Hematopoietic multipotent progenitor cell (in vitro differentiated cells): Measurements from ENCODE around the gene TOGARAM2. TPM values are rescaled to one million over a fixed set of nuclear protein-coding genes. Genes with fewer than 3 reads are reported as not detected.
A peak's percentile ranks its signal among the peaks of the same experiment; 100 is the strongest.

Source experiments
- DNase-seq, 3 donors: peaks; one replicate each; pipeline ENCODE4 v3.0.0-alpha.2; 2011 to 2015; ENCODE audit warnings: low read depth in 2 of 3, low spot score in 2 of 3
- total RNA-seq: library from RNA; depleted of rRNA; stranded (reverse); fragments of >200 nt; gene quantifications from one replicate; pipeline ENCODE4 v1.2.3, GENCODE V29; 2012

Gene TOGARAM2
- total RNA-seq, 1 donor = 3.5 TPM

DNA sequence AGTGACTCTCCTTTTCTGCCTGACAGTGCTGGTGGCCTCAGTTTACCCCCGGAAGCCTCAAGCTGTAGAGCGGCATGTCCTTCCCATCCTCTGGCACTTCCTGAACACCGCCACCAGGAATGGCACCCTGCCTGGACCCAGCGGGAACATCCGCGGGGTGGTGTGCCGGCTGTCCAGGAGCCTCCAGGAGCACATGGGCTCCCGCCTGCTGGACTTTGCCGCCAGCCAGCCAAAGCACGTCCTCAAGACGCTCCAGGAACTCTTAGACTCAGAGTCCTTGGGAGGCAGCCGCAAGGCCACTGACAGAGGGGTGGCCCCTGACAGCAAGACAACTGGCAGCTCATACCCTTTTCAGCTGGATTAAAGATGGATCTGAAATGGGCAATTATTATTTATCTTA, 70.6 kb downstream of the TOGARAM2 start:
- DNase-seq = no peak

DNA sequence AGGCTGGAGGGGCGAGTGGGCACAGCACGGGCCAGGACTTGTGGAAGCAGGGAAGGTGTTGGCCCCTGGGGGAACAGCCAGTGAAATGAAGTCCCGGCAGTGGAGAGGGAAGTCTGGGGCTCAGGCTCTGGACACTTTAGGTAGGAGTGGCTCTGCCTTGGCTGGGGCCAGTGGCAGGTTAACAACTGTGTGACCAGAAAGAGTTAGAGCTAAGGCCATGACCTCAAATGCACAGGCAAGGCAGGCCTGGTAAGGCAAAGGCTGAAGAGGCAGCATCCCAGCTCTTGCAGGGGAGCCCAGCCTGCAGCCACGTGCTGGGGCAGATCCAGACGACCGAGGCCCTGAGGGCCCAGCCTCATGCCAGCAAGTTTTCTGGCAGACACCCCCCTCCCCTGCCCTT, 71.7 kb downstream of the TOGARAM2 start:
- DNase-seq = no peak

DNA sequence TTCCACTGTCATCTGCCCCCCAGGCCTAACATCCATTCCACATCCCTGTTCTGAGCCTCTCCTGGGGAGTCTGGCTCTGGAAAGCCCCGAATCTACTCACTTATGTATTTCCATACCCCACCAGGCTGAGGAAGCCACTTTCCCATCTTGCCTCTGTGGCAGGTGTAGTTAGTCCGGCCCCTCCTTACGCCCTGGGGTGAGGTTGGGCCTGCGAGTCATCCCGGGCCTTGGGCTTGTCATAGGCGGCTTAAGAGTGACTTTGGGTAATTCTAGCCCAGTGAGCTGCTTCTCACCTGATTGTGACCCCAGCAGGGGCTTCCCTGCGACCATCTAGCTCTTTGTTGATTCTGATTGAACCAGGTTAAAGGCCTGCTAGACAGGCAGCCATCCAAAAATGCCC, 72.1 kb downstream of the TOGARAM2 start:
- peak in 1 of 3 donors; percentile 3 for DNase-seq

DNA sequence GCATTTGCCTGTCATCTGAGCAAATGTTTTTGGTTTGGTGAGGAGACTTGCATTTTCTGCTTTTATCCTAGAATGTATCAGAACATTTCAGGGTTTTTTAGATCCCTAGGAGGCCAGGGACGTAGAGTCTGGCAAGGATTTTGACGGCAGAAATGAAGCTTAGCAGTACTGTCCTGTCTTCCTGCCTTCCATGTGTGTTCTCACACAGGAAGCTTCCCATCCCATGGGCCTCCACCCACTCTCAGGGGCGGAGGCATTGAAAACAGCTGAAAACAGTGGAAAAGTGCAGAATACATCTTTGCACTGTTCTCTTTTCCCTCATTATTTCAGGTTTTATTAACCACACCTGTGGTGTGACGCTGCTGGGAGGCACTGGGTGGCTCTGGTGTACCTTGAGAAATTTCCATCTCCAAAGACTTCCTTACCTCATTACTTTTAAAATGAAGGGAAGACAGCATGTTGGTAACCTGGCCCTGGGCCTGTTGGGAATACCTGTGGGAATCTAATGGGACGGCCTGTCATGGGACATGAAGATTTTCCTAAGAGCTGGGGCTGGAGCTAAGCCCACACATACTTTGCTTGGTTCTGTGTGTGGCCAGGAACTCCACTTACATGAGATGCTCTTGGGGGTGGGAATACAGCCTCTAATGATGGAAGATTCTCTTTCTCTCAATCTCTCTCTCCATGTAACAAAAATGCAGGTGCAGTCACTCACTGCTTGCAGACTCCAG, 72.7 kb downstream of the TOGARAM2 start:
- DNase-seq = no peak

DNA sequence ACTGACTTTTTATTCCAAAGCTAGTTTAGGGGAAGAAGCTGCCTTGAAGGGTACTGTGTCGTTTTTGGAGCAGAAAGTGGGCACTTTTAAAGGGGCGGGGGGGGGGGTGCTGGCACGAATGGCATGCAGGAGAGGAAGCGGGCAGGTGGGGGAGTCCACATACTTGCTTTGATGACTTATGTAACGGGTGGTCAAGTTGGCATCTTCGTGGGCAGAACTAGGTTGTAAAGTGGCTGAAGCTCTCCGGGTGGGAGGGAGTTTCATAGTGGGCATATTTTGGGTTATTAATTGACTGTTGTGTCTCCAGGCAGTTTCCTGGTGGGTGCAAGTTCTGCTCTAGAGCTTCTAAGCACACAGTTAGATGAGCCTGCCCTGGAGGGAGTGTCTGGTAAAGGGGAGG, 73.3 kb downstream of the TOGARAM2 start:
- DNase-seq = no peak

DNA sequence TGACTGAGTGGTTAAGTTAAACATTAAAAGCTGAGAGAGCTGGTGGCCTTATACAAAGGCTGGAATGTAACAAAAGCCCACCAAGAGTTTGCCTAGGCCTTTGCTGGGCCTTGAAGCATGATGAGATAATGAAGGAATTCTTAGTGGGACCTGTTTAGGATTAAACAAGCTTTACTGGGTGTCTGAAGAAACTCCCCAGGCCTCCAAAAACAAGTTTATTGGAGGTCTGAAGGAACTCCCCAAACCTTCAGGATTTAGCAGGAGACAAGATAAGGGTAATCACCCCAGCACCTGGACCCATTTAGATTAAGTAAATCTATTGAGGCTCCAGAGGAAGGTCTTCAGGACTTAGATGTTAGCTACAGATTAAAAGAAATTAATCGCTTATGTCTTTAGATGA, 74.5 kb downstream of the TOGARAM2 start:
- DNase-seq = no peak

DNA sequence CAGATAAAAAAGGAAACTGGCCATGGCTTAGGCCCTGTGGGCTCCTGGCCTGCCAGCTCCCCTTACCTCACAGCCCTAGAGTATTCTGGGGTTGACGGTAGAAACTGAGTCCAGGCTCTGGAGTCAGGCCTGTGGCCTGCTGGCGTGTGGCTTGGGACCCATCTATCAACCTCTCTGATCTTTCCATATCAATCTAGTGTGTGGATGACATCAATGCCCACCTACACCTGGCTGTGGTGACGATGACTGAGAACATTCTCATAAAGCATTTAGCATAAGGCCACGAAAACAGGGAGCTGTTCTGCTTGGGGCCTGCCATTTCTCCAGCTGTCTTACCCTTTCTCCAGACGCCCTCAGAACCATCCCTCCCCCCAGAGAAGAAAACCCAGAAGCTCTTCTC, 75.4 kb downstream of the TOGARAM2 start:
- no peak for DNase-seq

DNA sequence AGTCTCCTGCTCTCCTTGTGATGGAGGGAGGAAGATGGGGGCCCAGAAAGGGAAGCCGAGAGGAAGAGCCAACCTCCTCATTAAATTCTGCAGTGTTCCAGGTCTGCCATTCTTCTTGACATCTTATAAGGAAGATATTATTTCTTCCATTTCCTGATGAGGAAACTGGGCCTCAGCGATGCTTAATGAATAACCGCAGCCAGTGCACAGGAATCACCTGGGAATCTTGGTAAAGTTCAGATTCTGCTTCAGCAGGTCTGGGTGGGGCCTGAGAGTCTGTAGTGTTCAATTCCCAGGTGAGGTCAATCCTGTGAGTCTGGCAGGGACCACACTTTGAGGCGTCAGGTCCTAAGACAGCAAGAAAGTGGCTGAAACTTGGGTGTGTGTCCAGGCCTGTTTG, 75.9 kb downstream of the TOGARAM2 start:
- no peak for DNase-seq

DNA sequence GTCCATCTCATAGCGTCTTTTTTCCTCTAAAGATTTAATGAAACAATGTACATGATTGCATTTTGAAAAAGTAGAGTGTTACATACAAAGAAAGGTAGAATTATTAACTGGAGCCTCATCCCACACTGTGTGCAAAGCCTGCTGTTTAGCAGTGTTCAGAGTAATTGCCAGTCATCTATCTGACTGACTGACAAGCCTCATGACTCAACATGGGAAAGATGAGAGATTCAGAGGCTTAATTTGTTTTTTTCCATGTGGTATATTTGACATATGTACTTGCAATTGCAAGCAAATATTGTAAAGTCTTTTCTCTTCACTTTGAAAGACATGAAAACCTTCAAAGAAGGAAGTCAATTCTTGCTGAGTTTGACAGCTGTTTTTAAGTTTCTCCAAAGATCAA, 78.5 kb downstream of the TOGARAM2 start:
- no peak for DNase-seq

DNA sequence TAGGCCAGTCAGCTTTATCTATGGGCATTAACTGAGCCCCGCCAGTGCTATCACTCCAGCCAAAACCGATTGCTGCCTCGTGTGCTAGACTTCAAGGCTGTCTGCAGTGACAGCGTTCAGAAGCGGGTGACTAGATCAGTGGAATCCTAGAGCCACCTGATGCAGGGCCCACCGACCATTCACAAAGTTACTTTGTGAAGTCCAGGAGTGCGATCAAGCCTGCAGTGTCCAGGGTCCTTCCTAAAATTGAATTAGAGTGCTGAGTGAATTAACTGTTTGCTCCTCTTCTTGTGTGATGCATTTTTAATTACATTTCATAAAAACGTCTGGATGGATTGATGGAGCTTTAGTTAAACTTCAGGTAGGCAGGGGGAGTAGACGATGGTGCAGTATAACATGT, 79.3 kb downstream of the TOGARAM2 start:
- DNase-seq = no peak

DNA sequence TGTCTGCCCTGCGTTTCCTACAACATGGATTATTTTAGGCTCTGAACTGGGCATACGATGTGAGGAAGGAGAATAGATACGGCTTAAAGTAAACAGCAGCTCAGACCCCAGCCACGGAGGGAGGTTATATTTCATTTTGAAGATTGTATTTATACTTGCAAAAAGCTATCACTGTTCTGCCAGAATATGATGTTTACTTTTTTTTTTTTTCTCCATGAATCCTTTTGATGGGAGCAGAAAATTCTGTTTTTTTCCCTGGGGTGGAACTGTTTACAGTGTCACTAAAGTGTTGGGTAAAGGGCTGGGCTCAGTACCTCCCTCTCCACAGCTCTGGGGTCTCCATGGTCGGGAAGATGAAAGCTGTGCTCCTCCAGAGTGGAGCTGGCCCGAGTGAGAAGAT, 80.1 kb downstream of the TOGARAM2 start:
- no peak for DNase-seq

DNA sequence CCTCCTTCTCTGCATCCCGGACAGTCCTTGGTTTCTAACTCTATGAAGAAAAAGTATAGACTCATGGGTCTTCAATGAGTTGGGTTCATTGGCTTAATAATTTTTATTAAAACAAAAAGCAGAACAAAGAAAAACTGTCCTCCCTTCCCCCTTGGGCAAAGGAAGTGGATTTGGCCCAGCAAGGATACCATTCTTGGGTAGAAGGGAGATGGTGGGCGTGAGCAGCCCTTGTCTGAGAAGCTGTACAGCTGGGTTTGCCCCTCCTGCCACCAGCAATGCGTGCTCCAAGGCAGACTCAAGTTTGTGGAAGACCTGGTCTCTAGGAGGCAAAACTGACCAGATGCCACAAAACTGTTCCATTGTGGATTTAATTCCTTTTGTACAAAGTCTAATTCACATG, 80.5 kb downstream of the TOGARAM2 start:
- no peak for DNase-seq

DNA sequence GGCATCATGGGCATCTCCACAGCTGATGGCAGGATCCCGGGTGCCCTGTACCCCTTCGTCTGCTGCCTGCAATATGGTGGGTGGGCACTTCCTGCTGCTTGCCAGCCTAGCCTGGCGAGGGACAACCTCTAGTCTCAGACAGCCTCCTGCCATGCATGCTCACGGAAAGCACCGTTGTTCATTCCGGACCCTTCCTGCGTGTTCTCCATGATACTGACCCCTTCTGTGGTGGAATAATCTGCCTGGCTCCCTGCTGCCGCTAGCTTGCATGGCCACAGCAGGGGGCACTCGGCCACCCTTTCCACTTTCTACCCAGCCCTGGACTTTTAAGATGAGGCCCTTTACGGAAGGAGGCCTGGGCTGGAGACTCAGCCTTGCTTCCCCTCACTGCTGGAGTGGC, 81.3 kb downstream of the TOGARAM2 start:
- no peak for DNase-seq

DNA sequence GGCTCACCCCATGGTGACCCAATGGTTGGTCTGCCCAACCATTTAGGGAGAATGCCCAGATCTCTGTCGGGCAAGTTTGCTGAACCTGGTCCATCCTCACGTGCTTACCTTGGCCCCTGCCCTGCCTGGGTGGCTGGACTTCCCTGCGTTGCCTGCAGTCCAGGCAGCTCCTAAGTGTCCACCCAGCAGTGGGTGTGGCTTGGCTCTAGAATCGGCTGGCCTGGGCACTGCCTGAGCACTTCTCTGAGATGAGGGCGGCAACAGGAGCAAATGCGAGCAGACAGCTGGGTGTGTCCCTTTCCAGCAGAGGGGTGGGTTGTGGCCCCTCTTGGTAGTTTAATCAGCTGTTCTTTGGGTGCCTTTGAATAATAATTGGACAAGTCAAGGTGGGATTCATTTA, 82.0 kb downstream of the TOGARAM2 start:
- no peak for DNase-seq

DNA sequence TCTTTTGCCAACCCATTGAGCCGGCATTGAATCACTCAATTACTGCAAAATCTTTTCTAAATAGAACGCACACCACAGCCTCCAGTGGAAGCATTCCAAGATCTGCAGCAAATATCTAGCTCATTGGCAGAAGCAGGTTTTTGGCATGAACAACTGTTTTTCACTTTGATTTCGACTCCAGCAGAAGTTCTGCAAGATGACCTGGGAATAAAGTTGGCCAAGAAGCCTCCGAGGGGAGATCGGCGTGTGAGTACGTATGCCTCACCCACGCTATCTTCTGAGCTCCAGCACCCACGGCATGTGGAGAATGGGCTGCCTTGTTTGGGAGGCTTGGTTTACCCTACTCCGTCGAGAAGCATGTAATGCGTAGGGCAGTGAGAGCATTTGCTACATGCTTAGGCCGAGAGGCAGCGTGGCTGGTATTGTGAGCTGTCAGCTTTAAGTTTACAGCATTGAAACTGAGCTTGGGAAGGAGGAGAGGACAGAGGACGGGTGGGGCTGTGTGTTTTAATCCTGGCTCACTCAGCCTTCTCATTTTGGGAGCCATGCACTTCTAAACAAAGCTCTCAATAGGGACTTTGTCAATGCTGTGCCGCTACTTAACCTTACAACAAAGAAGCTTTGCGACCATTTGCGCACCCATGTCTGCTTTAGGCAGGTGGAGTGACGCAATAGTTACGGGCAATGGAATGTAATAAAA, 82.7 kb downstream of the TOGARAM2 start:
- DNase-seq = no peak

DNA sequence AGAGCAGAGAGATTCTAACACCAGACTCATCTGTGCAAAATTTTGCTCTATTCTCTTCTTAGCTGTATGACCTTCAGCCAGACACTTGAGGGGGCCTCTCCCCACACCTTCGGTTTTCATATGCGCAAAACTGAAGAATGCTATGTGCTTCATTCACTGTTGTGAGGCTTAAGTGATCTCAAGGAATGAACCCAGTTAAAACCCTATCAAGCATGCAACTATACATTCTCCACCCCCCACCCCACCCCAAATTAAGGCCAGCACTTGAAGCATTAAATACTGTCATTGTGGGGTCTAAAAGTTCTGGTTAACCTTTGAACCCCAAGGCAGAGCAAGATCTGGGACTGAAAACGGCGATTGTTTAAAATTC, 83.2 kb downstream of the TOGARAM2 start:
- DNase-seq = no peak

DNA sequence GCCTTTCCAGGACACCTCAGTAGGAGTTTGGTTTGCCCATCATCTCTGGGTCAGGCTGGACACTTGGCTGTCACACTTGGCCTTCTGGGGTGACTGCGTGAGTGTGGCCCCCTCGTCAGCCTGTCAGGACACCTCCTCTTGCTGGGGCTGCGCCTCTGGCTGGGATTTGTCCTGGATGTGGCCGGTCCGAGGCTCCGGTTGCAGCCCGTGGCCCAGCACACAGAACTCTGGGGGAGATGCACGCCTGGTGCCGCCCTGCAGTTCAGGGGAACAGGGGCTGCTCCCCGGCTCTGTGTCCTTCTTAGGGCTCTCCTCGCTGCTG, 83.6 kb downstream of the TOGARAM2 start:
- no peak for DNase-seq

DNA sequence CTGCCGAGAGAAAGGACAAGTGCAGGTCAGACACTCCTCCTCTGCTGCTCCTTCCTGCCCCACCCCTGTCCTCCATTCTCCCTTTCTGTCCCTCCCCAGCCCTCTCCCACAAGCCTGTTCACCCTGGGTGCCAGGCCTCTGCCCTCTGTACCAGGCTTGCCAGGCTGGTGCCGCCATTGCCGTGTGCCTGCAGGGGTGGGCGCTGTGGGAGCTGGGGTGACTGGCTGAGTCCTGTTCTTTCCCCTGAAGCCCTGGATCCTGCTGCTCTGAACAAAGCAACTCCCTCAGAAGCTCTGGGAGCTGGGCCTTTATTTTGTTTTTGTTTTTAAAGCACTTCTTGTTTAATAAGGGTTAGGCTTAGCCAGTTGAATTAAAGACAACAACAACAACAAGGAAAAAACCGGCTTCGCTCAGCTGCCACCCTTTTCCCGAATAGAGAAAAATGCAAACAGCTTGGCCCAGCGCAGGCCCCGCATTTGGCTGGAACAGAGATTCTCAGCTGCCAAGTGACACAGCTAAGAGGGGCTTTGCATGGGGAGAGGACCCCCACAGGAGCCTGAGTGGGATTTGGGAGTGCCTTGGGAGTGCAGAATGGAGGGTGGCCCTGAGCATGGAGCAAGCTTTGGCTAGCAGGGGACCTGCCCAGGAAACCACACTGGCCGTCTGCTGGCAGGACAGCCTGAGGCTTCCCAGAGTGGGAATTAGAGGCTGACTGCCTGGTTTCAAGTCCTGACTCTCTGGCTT, 84.1 kb downstream of the TOGARAM2 start:
- no peak for DNase-seq

DNA sequence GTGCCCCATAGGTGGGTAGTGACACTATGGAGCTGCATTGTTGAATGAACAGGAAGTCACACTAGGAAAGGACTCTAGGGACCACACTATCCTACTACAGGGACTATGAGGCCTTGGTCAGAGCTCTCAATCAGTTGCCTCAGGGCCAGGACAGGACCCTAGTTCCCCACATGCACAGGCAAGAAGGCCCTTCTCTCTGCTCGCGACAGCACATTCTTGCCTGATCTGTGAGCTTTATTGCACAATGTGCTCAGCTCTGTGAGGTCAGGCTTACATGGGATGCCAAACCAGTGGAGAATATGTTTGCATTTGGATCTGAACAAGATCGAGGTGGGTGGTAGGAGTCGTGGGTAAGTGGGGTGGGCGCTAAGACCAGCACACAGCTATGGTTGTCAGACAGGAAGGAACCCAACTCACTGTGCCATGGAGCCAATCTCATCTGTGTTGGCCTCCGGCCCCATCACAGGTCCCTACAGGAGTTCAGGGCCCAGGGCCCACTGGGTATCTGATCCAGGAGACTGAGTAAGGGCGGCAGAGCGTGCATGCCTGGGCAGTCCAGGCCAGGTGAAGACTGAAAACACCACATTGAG, 85.3 kb downstream of the TOGARAM2 start:
- DNase-seq = no peak

DNA sequence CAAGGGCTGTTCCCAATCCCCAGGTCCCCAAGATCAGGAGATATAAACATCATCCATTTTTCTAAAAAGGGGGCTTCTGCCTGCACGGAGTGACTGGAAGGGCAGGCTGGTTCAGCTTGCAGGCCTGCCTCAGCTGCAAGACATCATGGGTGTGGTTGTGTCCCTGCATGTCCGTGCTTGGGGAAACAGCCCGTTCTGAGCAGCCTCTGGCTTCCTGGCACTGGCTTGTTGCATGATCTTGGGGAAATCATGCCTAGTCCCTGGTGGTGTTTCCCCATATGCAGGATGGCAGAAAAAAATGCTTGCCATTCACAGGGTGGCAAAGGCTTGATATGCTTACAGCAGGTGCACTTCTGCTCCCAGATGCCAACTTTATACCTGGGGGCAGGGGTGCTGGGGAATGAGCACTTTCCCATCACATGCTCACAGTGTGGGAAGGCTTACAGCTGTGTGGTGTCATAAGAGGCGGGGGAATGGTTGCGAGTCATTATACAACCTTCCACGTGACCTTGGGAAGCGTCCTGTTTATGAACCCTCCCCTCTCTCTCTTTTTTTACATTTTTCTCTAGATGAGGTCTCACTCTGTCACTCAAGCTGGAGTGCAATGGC, 86.0 kb downstream of the TOGARAM2 start:
- DNase-seq = no peak

DNA sequence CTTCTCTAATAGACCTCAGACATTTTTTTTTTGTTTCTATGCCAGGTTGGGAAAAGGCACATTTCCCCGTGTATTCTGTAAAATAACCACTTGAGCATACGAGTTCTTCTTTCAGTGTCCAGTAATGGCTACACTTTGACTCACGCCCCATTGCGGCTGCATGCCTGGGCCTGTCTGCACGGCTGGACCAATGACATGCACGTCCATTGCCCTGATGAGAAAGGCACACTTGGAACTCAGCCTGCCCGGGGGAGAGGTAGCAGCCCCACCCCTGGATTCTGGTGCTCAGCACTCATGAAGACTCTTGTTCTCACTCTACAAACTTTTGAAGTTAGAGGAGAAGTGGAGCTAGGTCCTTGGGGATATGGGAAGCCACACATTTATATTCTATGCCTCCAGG, 87.4 kb downstream of the TOGARAM2 start:
- no peak for DNase-seq
